AG09319 (cell line): ENCODE data around the gene OR10A5.
"Not testable (repeated sequence)": the region's sequence is repeated elsewhere in the genome, so short reads cannot be mapped to it uniquely, and the experiment has no call there.

Experiments used
- DNase-seq: peaks from one replicate; pipeline ENCODE4 v3.0.0-alpha.2; 2010; ENCODE audit warnings: low read depth; ENCODE audit errors: extremely low read depth
- CTCF ChIP-seq: IDR thresholded peaks from 2 replicates; pipeline ENCODE4 v1.5.1; 2011; ENCODE audit warnings: low read depth, mild to moderate bottlenecking, inconsistent platforms, low read length, moderate library complexity

Gene OR10A5

GRCh38 chr11:6875761-6876160, 30.3 kb downstream of the OR10A5 start:
- TF ChIP-seq CTCF: no peak
- DNase-seq: no peak

GRCh38 chr11:6876325-6876724, 30.8 kb downstream of the OR10A5 start, which contains the start of gene OR10A4:
OR10A4 (plus strand) TSS chr11:6876625; CDS start chr11:6876648, 23 bp downstream.
- no peak for TF ChIP-seq CTCF
- DNase-seq: no peak

- no peak for TF ChIP-seq CTCF
- no peak for DNase-seq
Observed at GRCh38 chr11:6876914-6877313, 31.4 kb downstream of the OR10A5 start.

- TF ChIP-seq CTCF: no peak
- DNase-seq: no peak
Observed at GRCh38 chr11:6882751-6883150, 37.3 kb downstream of the OR10A5 start.

GRCh38 chr11:6887711-6888110, 42.2 kb downstream of the OR10A5 start:
- DNase-seq: not testable (repeated sequence)

- DNase-seq: no peak
- no peak for TF ChIP-seq CTCF
Observed at GRCh38 chr11:6888830-6889229, 43.3 kb downstream of the OR10A5 start.

- DNase-seq: no peak
- no peak for TF ChIP-seq CTCF
Observed at GRCh38 chr11:6889835-6890234, 44.4 kb downstream of the OR10A5 start.

GRCh38 chr11:6892400-6892799, 46.9 kb downstream of the OR10A5 start, which contains the start of gene OR2D2:
OR2D2 (minus strand) TSS chr11:6892500; CDS start chr11:6892500, 0 bp downstream.
- TF ChIP-seq CTCF: no peak
- no peak for DNase-seq
